AG04449 (cell line): ENCODE data around the gene LMTK2.

Experiments used
- CTCF ChIA-PET: fragments of 350-600 bp; formaldehyde crosslinking; extraction: SDS; loops from one replicate; lab custom pipeline; 2021; ENCODE audit warnings: antibody characterized with exemption; lab: Yijun Ruan, JAX
- POLR2A ChIA-PET: fragments of 400-600, 350-600 bp; formaldehyde crosslinking; extraction: SDS; loops from one replicate; lab custom pipeline; 2020; ENCODE audit warnings: antibody characterized with exemption, inconsistent platforms; lab: Yijun Ruan, JAX
- DNase-seq: peaks from one replicate; pipeline ENCODE4 v3.0.0-alpha.2; 2010; ENCODE audit warnings: low read depth, low spot score
- H3K4me3 ChIP-seq: 2 replicates; pipeline ENCODE4 v1.5.1; 2011; ENCODE audit warnings: low read depth, mild to moderate bottlenecking, control low read depth, low read length
- TF ChIP-seq, protein P1 (sequence below): IDR thresholded peaks from one replicate; pipeline ENCODE4 v1.5.1; 2011; ENCODE audit warnings: mild to moderate bottlenecking, moderate library complexity, low read length, control low read depth, inconsistent platforms; ENCODE audit not compliant: insufficient read depth; ENCODE audit errors: missing control alignments

The LMTK2 gene

DNA sequence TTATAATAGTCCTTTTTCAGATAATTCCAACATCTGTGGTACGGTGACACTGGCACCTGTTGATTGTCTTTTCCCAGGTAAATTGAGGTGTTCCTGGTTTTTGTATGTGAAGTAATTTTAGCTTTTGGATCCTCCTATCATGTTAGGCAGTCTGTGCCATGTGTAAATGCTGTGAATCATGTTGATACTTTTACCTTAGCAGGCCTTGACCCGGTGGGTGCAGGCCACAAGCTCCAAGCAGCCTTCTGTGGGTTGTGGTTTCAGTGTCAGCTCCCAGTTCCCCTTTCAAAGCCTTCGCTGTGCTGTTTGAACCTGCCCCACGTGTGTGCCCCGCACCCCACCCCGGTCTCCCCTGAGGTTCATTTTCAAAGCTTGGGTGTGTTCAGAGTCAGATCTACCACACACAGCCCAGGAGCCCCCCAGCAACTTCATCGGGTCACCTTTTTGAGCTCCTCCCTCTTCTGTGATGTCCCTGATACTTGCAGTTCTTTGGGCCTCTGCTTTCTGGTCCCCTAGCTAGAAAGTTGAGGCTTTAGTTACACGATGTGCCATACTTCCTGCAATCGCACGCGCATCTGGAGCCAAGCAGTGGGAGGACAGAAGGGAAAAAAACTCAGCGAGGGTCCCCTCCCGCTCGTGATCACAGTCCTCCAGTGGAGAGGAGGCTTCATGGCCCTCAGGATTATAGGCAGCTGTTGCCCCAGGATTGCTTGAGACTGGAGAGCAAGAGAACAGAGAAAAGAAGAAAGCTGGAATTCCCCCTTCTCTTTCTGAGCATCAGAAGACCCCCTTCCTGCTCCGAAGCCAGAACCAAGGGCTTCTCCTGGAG is 95.9 kb downstream of the LMTK2 start:
- ChIA-PET POLR2A (no interaction called here), CTCF (interaction anchor here (2.4 kb wide), 1 partner anchor 34 kb away, joined by 8 read pairs; no protein-coding TSS in a partner anchor)
- no peak for DNase-seq
- H3K4me3 ChIP-seq = no peak overlapping the region
- TF ChIP-seq, protein P1, sequence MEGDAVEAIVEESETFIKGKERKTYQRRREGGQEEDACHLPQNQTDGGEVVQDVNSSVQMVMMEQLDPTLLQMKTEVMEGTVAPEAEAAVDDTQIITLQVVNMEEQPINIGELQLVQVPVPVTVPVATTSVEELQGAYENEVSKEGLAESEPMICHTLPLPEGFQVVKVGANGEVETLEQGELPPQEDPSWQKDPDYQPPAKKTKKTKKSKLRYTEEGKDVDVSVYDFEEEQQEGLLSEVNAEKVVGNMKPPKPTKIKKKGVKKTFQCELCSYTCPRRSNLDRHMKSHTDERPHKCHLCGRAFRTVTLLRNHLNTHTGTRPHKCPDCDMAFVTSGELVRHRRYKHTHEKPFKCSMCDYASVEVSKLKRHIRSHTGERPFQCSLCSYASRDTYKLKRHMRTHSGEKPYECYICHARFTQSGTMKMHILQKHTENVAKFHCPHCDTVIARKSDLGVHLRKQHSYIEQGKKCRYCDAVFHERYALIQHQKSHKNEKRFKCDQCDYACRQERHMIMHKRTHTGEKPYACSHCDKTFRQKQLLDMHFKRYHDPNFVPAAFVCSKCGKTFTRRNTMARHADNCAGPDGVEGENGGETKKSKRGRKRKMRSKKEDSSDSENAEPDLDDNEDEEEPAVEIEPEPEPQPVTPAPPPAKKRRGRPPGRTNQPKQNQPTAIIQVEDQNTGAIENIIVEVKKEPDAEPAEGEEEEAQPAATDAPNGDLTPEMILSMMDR = no peak

DNA sequence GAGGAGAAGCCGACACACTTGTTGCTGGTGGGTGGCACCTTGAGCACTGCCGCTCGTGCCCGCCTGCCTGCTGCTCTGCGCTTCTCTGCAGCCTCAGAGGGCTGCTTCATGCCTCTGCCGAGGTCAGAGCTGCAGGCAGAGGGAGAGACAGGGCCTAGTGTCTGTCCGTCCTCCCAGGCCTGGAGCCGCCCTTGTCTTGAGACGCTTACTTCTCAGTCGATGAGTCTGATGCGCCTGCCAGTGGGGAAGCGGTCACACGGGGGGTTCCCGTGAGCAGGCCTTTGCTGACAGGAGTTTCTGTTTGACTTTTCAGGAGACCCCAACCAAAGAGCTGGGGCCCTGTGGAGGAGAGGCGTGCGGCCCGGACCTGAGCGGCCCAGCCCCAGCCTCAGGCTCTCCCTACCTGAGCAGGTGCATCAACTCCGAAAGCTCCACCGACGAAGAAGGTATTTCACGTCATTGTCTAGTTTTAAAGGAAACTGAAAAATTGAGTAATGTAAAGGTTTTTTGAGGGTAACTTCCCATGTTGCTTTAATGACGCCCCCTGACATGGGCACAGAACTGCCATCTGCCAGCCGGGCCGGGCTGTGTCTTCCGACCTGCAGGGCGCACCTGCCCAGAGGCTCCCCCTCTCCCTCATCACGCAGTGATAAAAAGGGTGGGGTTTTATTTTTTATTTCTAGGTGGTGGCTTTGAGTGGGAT is 96.8 kb downstream of the LMTK2 start:
- TF ChIP-seq, protein P1 = no peak
- POLR2A ChIA-PET = no interaction called here
- no peak overlapping the region for H3K4me3 ChIP-seq
- DNase-seq = no peak
- CTCF ChIA-PET = interaction anchor here (2.4 kb wide), 1 partner anchor 35 kb away, joined by 8 read pairs; no protein-coding TSS in a partner anchor

DNA sequence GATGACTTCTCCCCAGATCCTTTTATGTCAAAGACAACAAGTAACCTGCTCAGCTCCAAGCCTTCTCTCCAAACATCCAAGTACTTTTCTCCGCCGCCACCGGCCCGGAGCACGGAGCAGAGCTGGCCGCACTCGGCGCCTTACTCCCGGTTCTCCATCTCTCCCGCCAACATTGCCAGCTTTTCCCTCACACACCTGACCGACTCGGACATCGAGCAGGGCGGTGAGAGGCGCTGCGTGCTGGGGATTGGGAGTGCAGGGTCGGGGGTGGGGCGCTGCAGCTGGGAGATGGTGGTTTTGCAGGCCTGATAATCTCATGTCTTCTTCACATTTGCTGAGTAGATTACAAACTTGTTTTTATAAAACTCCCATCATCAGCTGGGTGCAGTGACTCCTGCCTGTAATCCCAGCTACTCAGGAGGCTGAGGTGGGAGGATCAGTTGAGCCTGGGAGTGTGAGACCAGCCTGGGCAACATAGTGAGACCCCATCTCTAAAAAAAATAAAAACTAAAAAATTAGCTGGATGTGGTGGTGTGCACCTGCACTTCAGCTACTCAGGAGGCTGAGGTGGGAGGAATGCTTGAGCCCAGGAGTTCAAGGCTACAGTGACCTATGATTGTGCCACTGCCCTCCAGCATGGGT is 97.4 kb downstream of the LMTK2 start:
- CTCF ChIA-PET = interaction anchor here (2.4 kb wide), 1 partner anchor 35 kb away, joined by 8 read pairs; no protein-coding TSS in a partner anchor
- no peak for DNase-seq
- no peak overlapping the region for H3K4me3 ChIP-seq
- TF ChIP-seq, protein P1 = no peak
- POLR2A ChIA-PET = no interaction called here

DNA sequence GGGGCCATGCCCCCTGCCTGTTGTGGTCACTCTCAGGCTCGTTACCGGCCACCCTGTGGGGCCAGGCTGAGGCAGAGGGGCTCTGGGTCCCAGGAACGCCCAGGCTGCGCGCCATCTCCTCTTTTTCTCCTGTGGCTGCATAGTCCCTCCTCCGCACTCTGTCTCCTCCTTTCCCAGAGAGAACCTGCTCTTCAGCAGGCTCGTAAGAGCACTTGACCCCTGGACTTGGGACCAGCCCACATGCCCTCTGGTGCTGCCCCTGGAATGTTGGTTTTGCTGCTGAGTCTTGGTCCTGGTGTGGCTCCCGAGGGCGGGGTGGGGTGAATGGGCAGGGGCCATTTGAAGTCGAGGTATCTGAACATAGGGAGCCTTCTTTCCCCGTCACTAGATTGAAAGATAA is 98.0 kb downstream of the LMTK2 start:
- H3K4me3 ChIP-seq = no peak overlapping the region
- DNase-seq = no peak
- CTCF ChIA-PET = interaction anchor here (2.4 kb wide), 1 partner anchor 36 kb away, joined by 8 read pairs; no protein-coding TSS in a partner anchor
- TF ChIP-seq, protein P1 = no peak
- POLR2A ChIA-PET = no interaction called here

DNA sequence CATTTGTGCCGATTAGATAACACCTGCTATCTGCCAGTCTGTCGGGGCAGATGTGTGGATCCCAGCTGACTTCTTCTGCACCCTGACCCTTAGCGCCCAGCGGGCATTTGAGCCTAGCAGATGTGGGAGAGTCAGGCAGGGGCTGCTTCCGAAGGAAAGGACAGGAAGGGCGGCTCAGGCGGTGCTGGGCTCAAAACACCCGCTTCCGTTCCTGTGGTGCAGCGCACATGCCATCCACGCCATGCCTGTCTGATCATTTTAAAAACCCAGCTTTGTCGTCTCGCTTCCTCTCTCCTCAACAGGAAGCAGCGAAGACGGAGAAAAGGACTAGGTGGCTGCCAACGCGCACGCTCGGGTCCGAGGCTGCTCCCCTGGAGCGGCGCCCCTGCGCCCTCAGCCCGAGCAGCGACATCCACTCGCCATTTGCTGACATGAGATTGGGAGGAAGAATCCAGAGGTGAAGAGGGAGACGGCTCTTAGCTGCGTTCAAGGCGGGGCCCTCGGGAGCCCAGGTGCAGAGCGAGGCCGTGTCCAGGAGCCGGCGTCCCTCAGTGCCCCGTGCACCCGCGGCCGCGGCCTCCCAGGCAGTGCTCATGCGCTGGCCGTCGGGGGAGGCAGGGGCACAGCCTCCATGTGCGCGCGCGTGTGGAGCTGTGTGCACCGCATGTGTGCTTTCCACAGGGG is 98.6 kb downstream of the LMTK2 start:
- ChIA-PET POLR2A (interaction anchor here (0.5 kb wide), 1 partner anchor 212 kb away, joined by 4 read pairs; no protein-coding TSS in a partner anchor), CTCF (no interaction called here)
- no peak overlapping the region for H3K4me3 ChIP-seq
- TF ChIP-seq, protein P1 = no peak
- DNase-seq = no peak
